Small intestine (tissue), 7 donors: Measurements from ENCODE around the gene MTA3. TPM values are rescaled to one million over a fixed set of nuclear protein-coding genes. Genes with fewer than 3 reads are reported as not detected.

Experiments
- DNase-seq, 2 donors: peaks; one replicate each; pipeline versions ENCODE4 v3.0.0 to v3.0.0-alpha.2; 2013
- FAIRE-seq: peaks from 2 replicates; lab custom pipeline; 2012; peaks lifted over from hg19 to GRCh38; lab: Jason Lieb, UNC
- H3K27ac ChIP-seq, 3 donors: one replicate each; pipeline ENCODE4 v1.5.1; 2013; ENCODE audit warnings: low read length in 2 of 3, mild to moderate bottlenecking in 2 of 3, control low read depth in 1 of 3, inconsistent platforms in 1 of 3, low read depth in 1 of 3, moderate library complexity in 1 of 3
- H3K27me3 ChIP-seq, 3 donors: one replicate each; pipeline ENCODE4 v1.6.1; 2013; ENCODE audit warnings: low read length in 3 of 3, inconsistent platforms in 1 of 3; ENCODE audit not compliant: control insufficient read depth in 3 of 3, insufficient read depth in 3 of 3
- H3K36me3 ChIP-seq, 3 donors: one replicate each; pipeline ENCODE4 v1.6.1; 2013; ENCODE audit warnings: low read length in 3 of 3, inconsistent platforms in 1 of 3, low read depth in 1 of 3, mild to moderate bottlenecking in 1 of 3, moderate library complexity in 1 of 3; ENCODE audit not compliant: control insufficient read depth in 3 of 3, insufficient read depth in 2 of 3
- H3K4me1 ChIP-seq, 3 donors: one replicate each; pipeline ENCODE4 v1.6.1; 2013; ENCODE audit warnings: low read length in 2 of 3, inconsistent platforms in 1 of 3, low read depth in 1 of 3, mild to moderate bottlenecking in 1 of 3, moderate library complexity in 1 of 3; ENCODE audit not compliant: control insufficient read depth in 3 of 3, insufficient read depth in 2 of 3
- H3K4me3 ChIP-seq, 3 donors: one replicate each; pipeline ENCODE4 v1.5.1; 2013; ENCODE audit warnings: low read length in 3 of 3, control low read depth in 1 of 3, inconsistent platforms in 1 of 3, low read depth in 1 of 3, mild to moderate bottlenecking in 1 of 3, moderate library complexity in 1 of 3
- H3K9me3 ChIP-seq, 2 donors: one replicate each; pipeline ENCODE4 v1.6.1; 2013; ENCODE audit warnings: low read depth in 1 of 2, low read length in 1 of 2; ENCODE audit not compliant: control insufficient read depth in 2 of 2, insufficient read depth in 1 of 2
- WGBS, 3 donors: extraction: QIAGEN DNeasy Blood & Tissue Kit; methylation state at CpG; one replicate each; pipeline ENCODE4 v1.1.7; 2013; 5-methylcytosine and 5-hydroxymethylcytosine counted together
- polyA plus RNA-seq, 4 donors: library from polyadenylated mRNA; stranded (reverse) in 3 of 4; unstranded in 1 of 4; fragments of 200-250 nt in 3 of 4; fragments of 120-200 nt in 1 of 4; gene quantifications; one replicate each; pipeline versions ENCODE4 v1.2.1 to v1.2.3, GENCODE V29; 2013
- donor health status: healthy with polysubstance abuse.
- donor health status: control.
- donor health status: control.
- donor health status: Bipolar disorder and iron deficiency.
- donor health status: healthy.

The MTA3 gene
- polyA plus RNA-seq, 4 donors = 16.6 to 41.1 (median 27.3) TPM

DNA sequence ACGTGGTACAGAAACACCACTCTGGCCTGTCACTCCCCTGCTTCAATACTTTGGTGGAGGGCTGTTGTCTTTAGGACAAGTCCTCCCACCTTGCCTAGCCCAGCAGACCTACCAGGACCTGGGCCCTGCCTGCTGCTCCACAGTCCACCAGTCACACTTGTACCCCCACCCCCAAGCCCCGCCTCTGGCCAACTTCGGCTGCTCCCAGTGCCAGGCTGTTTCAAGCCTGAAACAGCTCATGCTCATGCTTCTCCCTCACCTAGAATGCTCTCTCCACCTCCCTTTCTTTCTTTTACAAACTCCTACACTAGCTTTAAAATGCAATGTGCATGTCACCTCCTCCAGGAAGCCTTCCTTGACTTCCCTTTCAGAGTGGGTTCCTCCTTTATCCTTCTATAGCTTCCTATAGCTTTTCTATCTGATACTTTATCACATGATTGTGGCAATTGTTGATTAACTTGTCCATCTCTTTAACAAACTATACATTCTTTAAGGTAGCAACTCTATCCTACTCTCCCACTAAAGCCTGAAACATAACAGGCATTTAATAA lies 200.3 kb downstream of the MTA3 start:
- Histone ChIP-seq H3K4me1 (no peaks in the 10 kb centered on the region), H3K4me3 (no peak overlapping the region), H3K36me3 (peaks cover 0 to 51% (median 2%) of the 10 kb centered on the region in 3 donors), H3K27me3 (no peaks in the 10 kb centered on the region), H3K27ac (no peak overlapping the region), H3K9me3 (no peaks in the 10 kb centered on the region)
- DNase-seq = no peak
- FAIRE-seq = no peak
- 60 to 63% (median 62%) methylated on average over 3 of the region's 3 CpGs for WGBS, 3 donors

DNA sequence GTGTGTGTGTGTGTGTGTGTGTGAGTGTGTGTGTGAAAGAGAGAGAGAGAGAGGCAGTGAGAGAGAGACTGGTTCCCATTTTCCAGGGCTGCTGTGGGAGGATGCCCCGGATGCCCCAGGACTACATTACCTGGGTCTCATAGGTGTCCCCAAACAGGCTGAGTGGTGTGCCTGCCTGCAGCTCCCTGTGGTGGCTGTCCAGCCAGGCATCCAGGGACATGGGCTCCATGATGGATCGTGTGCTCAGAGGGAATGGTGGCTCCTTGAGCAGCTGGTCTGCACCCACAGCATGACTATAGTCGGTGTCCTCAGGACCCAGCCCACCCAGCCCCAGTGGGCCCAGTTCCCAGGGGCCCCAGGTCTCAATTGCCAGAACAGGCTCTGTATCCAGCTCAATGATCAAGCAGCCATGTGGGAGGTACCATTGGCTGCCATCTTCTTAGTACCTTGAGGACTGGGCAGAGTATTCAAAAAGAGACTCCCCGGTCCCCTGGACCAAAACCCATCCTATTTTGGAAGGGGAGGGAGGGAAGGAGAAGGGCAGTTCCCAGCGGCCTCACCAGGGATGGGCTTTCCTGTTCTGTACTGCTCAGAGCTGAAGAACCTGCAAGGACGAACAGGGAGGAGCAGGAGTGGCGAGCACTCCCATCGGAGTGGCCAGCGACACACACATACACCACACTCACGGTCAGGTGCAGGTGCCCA lies 201.3 kb downstream of the MTA3 start:
- Histone ChIP-seq H3K27ac (no peak overlapping the region), H3K9me3 (no peaks in the 10 kb centered on the region), H3K4me1 (no peaks in the 10 kb centered on the region), H3K36me3 (peaks cover 0 to 44% (median 2%) of the 10 kb centered on the region in 3 donors), H3K4me3 (no peak overlapping the region), H3K27me3 (no peaks in the 10 kb centered on the region)
- WGBS, 3 donors = 95 to 96% (median 95%) methylated on average over 10 of the region's 10 CpGs
- FAIRE-seq (no peak), DNase-seq (no peak)

DNA sequence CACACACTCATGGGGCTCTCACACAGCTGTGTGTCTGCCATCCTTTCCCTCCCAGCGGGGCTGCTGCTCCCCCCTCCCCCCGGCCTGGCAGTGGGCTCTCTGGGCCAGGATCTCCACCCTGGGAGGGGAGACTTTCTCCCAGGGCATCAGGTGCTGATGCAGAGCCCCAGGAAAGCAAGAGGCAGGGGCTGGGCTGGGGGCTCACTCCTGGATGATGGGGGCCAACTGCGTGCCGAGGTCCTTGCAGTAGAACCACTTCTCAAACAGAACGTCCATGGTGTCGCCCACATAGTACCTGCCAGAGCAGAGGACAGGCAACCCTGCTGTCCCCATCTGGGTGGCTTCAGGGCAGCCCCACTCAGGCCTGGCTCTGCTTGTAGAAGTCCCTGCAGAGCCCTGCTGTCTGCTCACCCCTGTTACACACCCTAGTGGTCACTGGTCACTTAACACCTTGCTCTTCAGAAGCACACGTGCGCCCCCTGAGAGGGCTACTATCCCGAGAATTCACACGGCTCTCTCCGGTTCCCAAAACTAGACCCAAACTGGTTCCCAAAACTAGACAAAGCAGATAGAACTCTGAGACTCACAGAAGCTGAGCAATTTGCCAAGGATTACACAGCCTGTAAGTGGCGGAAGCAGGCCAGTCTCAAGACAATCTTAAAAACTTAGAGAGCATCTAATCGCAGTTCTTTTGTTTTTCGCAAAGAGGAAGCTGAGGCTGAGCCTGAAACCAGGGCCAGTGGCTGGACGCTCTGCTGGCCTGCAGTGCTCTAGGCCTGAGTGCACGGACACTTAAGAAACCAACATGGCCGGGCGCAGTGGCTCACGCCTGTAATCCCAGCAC lies 202.1 kb downstream of the MTA3 start:
- 82 to 89% (median 83%) methylated on average over 19 of the region's 19 CpGs for WGBS, 3 donors
- Histone ChIP-seq H3K36me3 (peaks cover 0 to 43% (median 2%) of the 10 kb centered on the region in 3 donors), H3K9me3 (no peaks in the 10 kb centered on the region), H3K4me1 (no peaks in the 10 kb centered on the region), H3K4me3 (no peak overlapping the region), H3K27ac (no peak overlapping the region), H3K27me3 (no peaks in the 10 kb centered on the region)
- DNase-seq (peak in 1 of 2 donors; percentile 20), FAIRE-seq (no peak)

DNA sequence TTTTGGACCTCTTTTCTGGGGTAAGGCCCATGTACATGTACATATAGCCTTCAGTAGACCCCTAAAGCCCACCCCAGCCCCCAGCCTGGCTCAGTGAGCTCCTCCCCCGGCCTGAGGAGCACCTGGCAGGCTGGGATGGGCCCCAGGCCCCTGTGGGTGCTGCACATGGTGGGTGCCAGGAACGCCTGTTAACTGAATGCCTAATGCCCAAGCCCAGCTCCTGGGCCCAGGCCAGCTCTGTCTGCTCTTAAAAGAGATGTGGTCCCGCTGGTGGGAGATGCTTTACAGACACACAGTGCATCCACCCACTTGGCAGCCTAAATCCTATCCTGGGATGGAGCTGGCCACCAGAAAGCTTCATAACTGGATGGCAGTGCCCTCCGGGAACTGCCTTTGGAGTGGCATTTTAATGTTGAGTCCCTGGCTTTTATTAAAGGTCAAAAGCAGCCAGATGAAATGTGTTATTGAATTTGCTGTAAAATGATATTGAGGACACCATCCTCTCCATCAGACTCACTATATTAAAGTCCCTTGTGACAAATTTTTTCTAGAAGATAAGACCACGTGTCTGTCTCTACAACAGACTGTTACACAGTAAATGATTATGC lies 203.2 kb downstream of the MTA3 start:
- no peaks in the 10 kb centered on the region for H3K4me1 ChIP-seq
- 86 to 89% (median 89%) methylated on average over 4 to 5 of the region's 5 CpGs for WGBS, 3 donors
- DNase-seq (no peak), FAIRE-seq (no peak)
- H3K27me3 ChIP-seq = no peaks in the 10 kb centered on the region
- H3K4me3 ChIP-seq = no peak overlapping the region
- H3K27ac ChIP-seq = no peak overlapping the region
- H3K36me3 ChIP-seq = peaks cover 0 to 36% (median 2%) of the 10 kb centered on the region in 3 donors
- H3K9me3 ChIP-seq = no peaks in the 10 kb centered on the region

DNA sequence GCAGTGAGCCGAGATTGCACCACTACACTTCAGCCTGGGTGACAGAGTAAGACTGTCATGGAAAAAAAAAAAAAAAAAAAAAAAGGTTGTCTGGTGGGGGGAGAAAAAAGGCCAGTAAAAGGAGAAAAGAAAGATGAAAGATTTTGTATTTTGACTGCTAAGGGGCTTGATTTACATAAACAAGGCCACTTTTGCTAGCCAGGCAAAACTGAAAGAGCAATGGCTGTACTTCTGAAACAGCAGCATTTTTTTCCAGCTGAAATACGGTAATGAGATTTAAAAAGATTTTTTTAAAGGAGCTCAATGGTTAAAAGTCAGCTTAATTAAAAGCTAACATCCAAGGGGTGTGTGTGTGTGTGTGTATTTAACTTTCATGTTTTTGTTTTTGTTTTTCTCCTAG lies 206.8 kb downstream of the MTA3 start:
- no peaks in the 10 kb centered on the region for H3K27me3 ChIP-seq
- H3K4me3 ChIP-seq = no peak overlapping the region
- no peak overlapping the region for H3K27ac ChIP-seq
- no peaks in the 10 kb centered on the region for H3K4me1 ChIP-seq
- peaks cover 0 to 23% (median 0%) of the 10 kb centered on the region in 3 donors for H3K36me3 ChIP-seq
- WGBS, 3 donors = 67 to 85% (median 84%) methylated on average over 2 of the region's 2 CpGs
- DNase-seq = no peak
- H3K9me3 ChIP-seq = peaks cover 0 to 19% of the 10 kb centered on the region in 2 donors
- FAIRE-seq = no peak

DNA sequence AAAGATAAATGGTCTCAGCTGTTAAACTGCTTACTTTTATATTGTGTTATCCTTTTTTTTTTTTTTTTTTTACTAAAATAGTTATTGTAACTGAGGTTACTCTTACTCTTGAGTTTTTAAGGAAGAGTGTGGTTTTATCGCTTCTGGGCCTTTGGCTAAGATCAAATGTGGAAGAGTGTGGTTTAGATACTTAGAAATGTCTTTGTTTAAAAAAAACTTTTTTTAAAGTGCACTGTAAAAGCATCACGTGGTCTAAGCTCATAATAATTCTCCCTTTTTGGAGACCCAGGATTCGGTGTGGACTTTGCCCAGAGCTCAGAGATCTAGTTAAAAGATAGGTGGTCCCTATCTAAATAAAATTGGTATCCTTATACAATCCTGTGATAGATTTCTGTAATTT lies 207.4 kb downstream of the MTA3 start:
- Histone ChIP-seq H3K27ac (no peak overlapping the region), H3K36me3 (peaks cover 0 to 25% (median 0%) of the 10 kb centered on the region in 3 donors), H3K27me3 (no peaks in the 10 kb centered on the region), H3K4me1 (no peaks in the 10 kb centered on the region), H3K4me3 (no peak overlapping the region), H3K9me3 (peaks cover 0 to 25% of the 10 kb centered on the region in 2 donors)
- FAIRE-seq (no peak), DNase-seq (no peak)
- 54 to 68% (median 55%) methylated on average over 3 of the region's 3 CpGs for WGBS, 3 donors

- FAIRE-seq (no peak), DNase-seq (no peak)
- 84 to 92% (median 88%) methylated on average over 3 of the region's 3 CpGs for WGBS, 3 donors
- H3K36me3 ChIP-seq = peaks cover 0 to 31% (median 0%) of the 10 kb centered on the region in 3 donors
- no peak overlapping the region for H3K27ac ChIP-seq
- no peaks in the 10 kb centered on the region for H3K4me1 ChIP-seq
- H3K27me3 ChIP-seq = no peaks in the 10 kb centered on the region
- no peak overlapping the region for H3K4me3 ChIP-seq
- H3K9me3 ChIP-seq = peaks cover 0 to 38% of the 10 kb centered on the region in 2 donors
These were observed 209.7 kb downstream of the MTA3 start for GRCh38 chr2:42777883-42778805.
